Left lung (tissue), 10 donors: ENCODE results near the gene FMNL2. TPM values are rescaled to one million over a fixed set of nuclear protein-coding genes. Genes with fewer than 3 reads are reported as not detected.

ENCODE experiments used
- ATAC-seq: fragments of 200-7000 bp; cut with Tn5 transposase; one replicate; pipeline ENCODE4 v1.9.1; 2020; ENCODE audit warnings: moderate library complexity
- DNase-seq, 4 donors: peaks; one replicate each; pipeline ENCODE4 v3.0.0-alpha.2; 2013 to 2020
- H3K27ac ChIP-seq, 2 donors: fragments of 200-600 bp; sonication (generic) in 1 of 2; one replicate each; pipeline versions ENCODE4 v1.5.0 to v1.8.0; 2020 to 2021
- H3K27me3 ChIP-seq, 2 donors: fragments of 200-600 bp; sonication (generic) in 1 of 2; one replicate each; pipeline versions ENCODE4 v1.5.0 to v1.8.0; 2020 to 2021
- H3K36me3 ChIP-seq, 2 donors: fragments of 200-600 bp; sonication (generic) in 1 of 2; one replicate each; pipeline versions ENCODE4 v1.5.0 to v1.8.0; 2020 to 2021
- H3K4me1 ChIP-seq, 2 donors: fragments of 200-600 bp; one replicate each; pipeline ENCODE4 v1.8.0; 2021
- H3K4me3 ChIP-seq, 2 donors: fragments of 200-600 bp; sonication (generic) in 1 of 2; one replicate each; pipeline versions ENCODE4 v1.5.0 to v1.8.0; 2020 to 2021; ENCODE audit warnings: mild to moderate bottlenecking in 1 of 2
- H3K9me3 ChIP-seq, 2 donors: fragments of 200-600 bp; sonication (generic) in 1 of 2; one replicate each; pipeline versions ENCODE4 v1.5.0 to v1.8.0; 2020 to 2021
- intact Hi-C, 2 donors: fragments of 100-400 bp; cut with DNase I; formaldehyde crosslinking; loops; one replicate each; pipeline versions ENCODE4 v1.11.2 to v1.14.2; 2022
- polyA plus RNA-seq, 6 donors: library from polyadenylated mRNA; unstranded; fragments of 120-200 nt; gene quantifications; one replicate each; pipeline ENCODE4 v1.2.1, GENCODE V29; 2013; ENCODE audit not compliant: insufficient read length in 6 of 6
- total RNA-seq, 2 donors: library from RNA; stranded (reverse); fragmentation: NEBNext Ultra II Directional; extraction: Animal tissue kit (Norgen Biotek cat#: 25700); gene quantifications; one replicate each; pipeline ENCODE4 v1.2.1, GENCODE V29; 2021
- TF ChIP-seq, protein P1 (sequence below), 2 donors: fragments of 200-600 bp; sonication (generic) in 1 of 2; IDR thresholded peaks; one replicate each; pipeline versions ENCODE4 v1.5.0 to v1.8.0; 2021; ENCODE audit warnings: antibody characterized with exemption in 2 of 2
- donor health status: DM: no; HTN: yes; CAD: no.
- donor health status: DM: no; HTN: no; CAD: no.

Gene FMNL2
- total and polyA plus RNA-seq, 8 donors, result 36.3 to 90.0 (median 77.7) TPM

DNA sequence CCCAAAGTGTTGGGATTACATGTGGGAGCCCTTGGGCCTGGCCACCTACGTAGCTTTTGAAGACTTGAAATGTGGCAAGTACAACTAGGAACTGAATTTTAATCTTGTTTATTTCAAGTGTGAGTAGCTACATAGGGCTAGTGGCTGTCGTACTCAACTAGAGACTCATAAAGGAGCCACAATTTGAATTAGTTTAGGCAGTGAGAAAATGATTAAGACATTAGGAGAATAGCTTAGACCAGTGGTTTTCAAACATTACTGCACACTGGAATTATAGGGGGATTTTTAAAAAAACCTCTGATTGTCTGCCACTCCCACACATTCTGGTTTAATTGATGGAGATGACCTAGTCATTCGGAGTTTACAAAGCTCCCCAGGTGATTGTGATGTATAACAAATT, 127.1 kb downstream of the FMNL2 start:
- no peak for DNase-seq
- TF ChIP-seq, protein P1, sequence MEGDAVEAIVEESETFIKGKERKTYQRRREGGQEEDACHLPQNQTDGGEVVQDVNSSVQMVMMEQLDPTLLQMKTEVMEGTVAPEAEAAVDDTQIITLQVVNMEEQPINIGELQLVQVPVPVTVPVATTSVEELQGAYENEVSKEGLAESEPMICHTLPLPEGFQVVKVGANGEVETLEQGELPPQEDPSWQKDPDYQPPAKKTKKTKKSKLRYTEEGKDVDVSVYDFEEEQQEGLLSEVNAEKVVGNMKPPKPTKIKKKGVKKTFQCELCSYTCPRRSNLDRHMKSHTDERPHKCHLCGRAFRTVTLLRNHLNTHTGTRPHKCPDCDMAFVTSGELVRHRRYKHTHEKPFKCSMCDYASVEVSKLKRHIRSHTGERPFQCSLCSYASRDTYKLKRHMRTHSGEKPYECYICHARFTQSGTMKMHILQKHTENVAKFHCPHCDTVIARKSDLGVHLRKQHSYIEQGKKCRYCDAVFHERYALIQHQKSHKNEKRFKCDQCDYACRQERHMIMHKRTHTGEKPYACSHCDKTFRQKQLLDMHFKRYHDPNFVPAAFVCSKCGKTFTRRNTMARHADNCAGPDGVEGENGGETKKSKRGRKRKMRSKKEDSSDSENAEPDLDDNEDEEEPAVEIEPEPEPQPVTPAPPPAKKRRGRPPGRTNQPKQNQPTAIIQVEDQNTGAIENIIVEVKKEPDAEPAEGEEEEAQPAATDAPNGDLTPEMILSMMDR (IDR thresholded peaks at IDR 0.05), result no peak
- ATAC-seq, result no peak
- Histone ChIP-seq H3K4me1 (peaks cover 4 to 25% of the 10 kb centered on the region in 2 donors), H3K27ac (no peak overlapping the region), H3K27me3 (no peaks in the 10 kb centered on the region), H3K36me3 (no peaks in the 10 kb centered on the region), H3K9me3 (no peaks in the 10 kb centered on the region), H3K4me3 (no peak overlapping the region)
- intact Hi-C loops, result no loop called here

DNA sequence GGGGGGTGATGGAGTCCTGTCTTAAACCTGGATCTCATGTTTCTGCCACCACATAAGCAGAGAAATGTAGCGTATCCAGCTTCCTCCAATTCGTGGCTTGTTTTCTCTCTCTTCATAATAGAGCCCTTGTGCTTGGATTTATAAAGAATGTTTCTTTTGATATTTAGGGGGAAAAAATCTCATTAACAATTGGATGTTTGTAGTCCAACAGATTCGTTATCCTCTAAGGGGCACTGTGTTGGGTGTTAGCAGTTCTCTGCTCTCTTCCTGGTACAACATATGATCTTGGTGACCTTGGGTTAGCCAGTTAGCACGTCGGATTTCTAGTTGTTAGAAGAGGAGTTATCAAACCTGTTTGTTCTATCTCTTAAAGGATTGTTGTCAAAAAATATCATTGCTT, 127.8 kb downstream of the FMNL2 start:
- peaks cover 4 to 32% of the 10 kb centered on the region in 2 donors for H3K4me1 ChIP-seq
- TF ChIP-seq, protein P1 (IDR thresholded peaks at IDR 0.05), result no peak
- no peaks in the 10 kb centered on the region for H3K36me3 ChIP-seq
- DNase-seq, result no peak
- no peak overlapping the region for H3K4me3 ChIP-seq
- H3K27me3 ChIP-seq, result no peaks in the 10 kb centered on the region
- ATAC-seq, result no peak
- no peaks in the 10 kb centered on the region for H3K9me3 ChIP-seq
- no peak overlapping the region for H3K27ac ChIP-seq
- intact Hi-C loops, result no loop called here

DNA sequence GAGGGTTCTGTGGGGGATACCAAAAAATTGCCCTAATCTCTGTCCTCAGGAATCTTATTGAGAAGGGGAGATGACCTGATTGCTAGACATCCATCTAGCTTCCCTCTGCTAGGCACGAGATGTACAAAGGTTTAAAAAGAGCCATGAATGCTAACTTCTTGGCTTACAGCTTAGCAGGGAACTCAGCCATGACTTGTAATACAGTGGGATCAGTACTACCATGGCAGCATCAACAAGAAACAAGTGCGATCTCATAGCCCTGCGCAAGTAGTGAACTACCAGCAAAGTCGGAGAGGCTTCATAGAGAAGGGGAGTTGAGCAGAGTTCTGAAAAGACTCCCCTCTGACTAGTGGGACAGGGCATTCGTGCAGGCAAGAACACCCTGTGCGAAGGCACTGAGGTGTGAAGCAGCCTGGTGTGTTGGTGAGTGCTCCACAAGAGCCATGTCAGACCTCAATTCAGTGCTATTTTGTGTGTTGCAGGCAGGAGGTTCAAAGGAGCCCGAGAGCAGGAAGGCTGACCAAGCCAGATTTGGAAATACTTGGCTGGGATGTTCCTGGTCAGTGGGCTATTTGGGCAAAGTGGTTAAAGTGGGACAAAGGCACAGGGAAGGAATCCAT, 130.0 kb downstream of the FMNL2 start:
- H3K36me3 ChIP-seq, result no peaks in the 10 kb centered on the region
- TF ChIP-seq, protein P1 (IDR thresholded peaks at IDR 0.05), result no peak
- H3K27me3 ChIP-seq, result no peaks in the 10 kb centered on the region
- H3K4me1 ChIP-seq, result peaks cover 4 to 53% of the 10 kb centered on the region in 2 donors
- H3K9me3 ChIP-seq, result no peaks in the 10 kb centered on the region
- no peak overlapping the region for H3K4me3 ChIP-seq
- intact Hi-C loops, result no loop called here
- DNase-seq (peak in 1 of 4 donors; percentile 26), ATAC-seq (no peak)
- H3K27ac ChIP-seq, result no peak overlapping the region

GRCh38 chr2:152465541-152465940, 130.6 kb downstream of the FMNL2 start:
- Histone ChIP-seq H3K4me1 (peaks cover 4 to 56% of the 10 kb centered on the region in 2 donors), H3K36me3 (no peaks in the 10 kb centered on the region), H3K27ac (no peak overlapping the region), H3K9me3 (no peaks in the 10 kb centered on the region), H3K27me3 (no peaks in the 10 kb centered on the region), H3K4me3 (no peak overlapping the region)
- intact Hi-C loops, result no loop called here
- TF ChIP-seq, protein P1 (IDR thresholded peaks at IDR 0.05), result no peak
- DNase-seq (peak in 1 of 4 donors; percentile 24), ATAC-seq (no peak)

DNA sequence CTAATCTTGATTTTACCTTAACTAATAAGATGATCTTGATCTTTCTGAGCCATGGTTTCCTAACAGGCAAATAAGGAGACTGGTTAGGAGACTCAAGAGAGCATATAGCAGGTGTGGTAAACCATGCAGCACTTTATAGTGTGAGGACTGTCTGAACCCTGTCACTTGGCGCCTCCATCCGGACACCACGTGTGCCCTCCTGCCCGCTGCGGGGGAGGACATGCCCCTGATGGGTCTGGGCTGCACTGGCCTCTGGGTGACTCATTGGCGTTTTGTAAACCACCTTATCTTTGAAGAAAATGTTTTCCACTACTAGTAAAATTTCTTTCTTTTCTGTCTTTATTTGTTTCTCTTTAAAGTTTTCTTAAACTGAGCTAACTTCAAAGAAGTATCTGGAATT, 131.1 kb downstream of the FMNL2 start:
- peak; percentile 27 for ATAC-seq
- H3K27ac ChIP-seq, result peak overlapping the region; percentile 57 to 75

More for the DNA sequence above, 131.1 kb downstream of the FMNL2 start:
- H3K4me1 ChIP-seq, result peaks cover 4 to 56% of the 10 kb centered on the region in 2 donors
- H3K4me3 ChIP-seq, result no peak overlapping the region
- H3K27me3 ChIP-seq, result no peaks in the 10 kb centered on the region
- intact Hi-C loops, result no loop called here
- TF ChIP-seq, protein P1 (IDR thresholded peaks at IDR 0.05), result no peak
- DNase-seq, result no peak
- no peaks in the 10 kb centered on the region for H3K9me3 ChIP-seq
- H3K36me3 ChIP-seq, result no peaks in the 10 kb centered on the region
